MCF 10A (cell line): ENCODE measurements around the gene RAI14. TPM values are rescaled to one million over a fixed set of nuclear protein-coding genes. Genes with fewer than 3 reads are reported as not detected.

ENCODE experiments used
- BruUV-seq: library from RNA; stranded (reverse); fragments of 400-500 nt; replicated peaks from 2 replicates; lab custom pipeline; 2021; lab: Mats Ljungman, UMichigan
- CTCF ChIA-PET: fragments of 300-600 bp; sonication (Branson Sonifier 250); formaldehyde crosslinking; extraction: SDS; loops from one replicate; lab custom pipeline; 2021; ENCODE audit warnings: antibody characterized with exemption, inconsistent platforms; lab: Yijun Ruan, JAX
- POLR2A ChIA-PET: fragments of 300-600, 350-650 bp; sonication (Branson Sonifier 250); formaldehyde crosslinking; extraction: SDS; loops from one replicate; lab custom pipeline; 2020; ENCODE audit warnings: antibody characterized with exemption, inconsistent platforms; lab: Yijun Ruan, JAX
- DNase-seq: peaks from one replicate; pipeline ENCODE4 v3.0.0-alpha.2; 2018; ENCODE audit not compliant: unreplicated experiment
- H3K27ac Mint-ChIP-seq: one replicate; pipeline ENCODE4 v1.8.0; 2022; ENCODE audit warnings: mild to moderate bottlenecking, low read depth, mixed read lengths; ENCODE audit not compliant: unreplicated experiment
- H3K27me3 Mint-ChIP-seq: one replicate; pipeline ENCODE4 v1.8.0; 2022; ENCODE audit warnings: mixed read lengths; ENCODE audit not compliant: insufficient read depth, unreplicated experiment
- H3K36me3 Mint-ChIP-seq: one replicate; pipeline ENCODE4 v1.8.0; 2022; ENCODE audit warnings: mild to moderate bottlenecking, moderate library complexity, mixed read lengths; ENCODE audit not compliant: insufficient read depth, unreplicated experiment
- H3K4me1 Mint-ChIP-seq: one replicate; pipeline ENCODE4 v1.8.0; 2022; ENCODE audit warnings: mixed read lengths; ENCODE audit not compliant: insufficient read depth, unreplicated experiment
- H3K4me3 Mint-ChIP-seq: one replicate; pipeline ENCODE4 v1.8.0; 2022; ENCODE audit warnings: mild to moderate bottlenecking, moderate library complexity, mixed read lengths; ENCODE audit not compliant: unreplicated experiment
- H3K9me3 Mint-ChIP-seq: one replicate; pipeline ENCODE4 v1.8.0; 2022; ENCODE audit warnings: mixed read lengths; ENCODE audit not compliant: unreplicated experiment
- CTCF ChIP-seq: fragments of 200-600 bp; IDR thresholded peaks from one replicate; pipeline ENCODE4 v1.8.0; 2022; ENCODE audit warnings: antibody characterized with exemption, mild to moderate bottlenecking; ENCODE audit not compliant: unreplicated experiment
- intact Hi-C: fragments of 100-400 bp; cut with micrococcal nuclease; formaldehyde crosslinking; loops from 2 replicates; pipeline ENCODE4 v1.14.1; 2022
- total RNA-seq: library from RNA; stranded (reverse); gene quantifications from 2 replicates; pipeline ENCODE4 v1.2.3, GENCODE V29; 2022

RAI14 gene
- total RNA-seq, 1 experiment from 2014 or later: 47.6 TPM

GRCh38 chr5:34715711-34716110 lies 59.6 kb downstream of the RAI14 start:
- no TSS peak for BruUV-seq
- intact Hi-C loops: no loop called here
- Mint-ChIP-seq H3K9me3 (no peaks in the 10 kb centered on the region), H3K4me3 (no peak overlapping the region), H3K4me1 (peaks cover under 1% of the 10 kb centered on the region), H3K36me3 (no peaks in the 10 kb centered on the region), H3K27ac (peak overlapping the region; percentile 32), H3K27me3 (no peaks in the 10 kb centered on the region)
- POLR2A ChIA-PET: no interaction called here
- TF ChIP-seq CTCF: no peak
- CTCF ChIA-PET: interaction anchor here (0.7 kb wide), 1 partner anchor 41 kb away, joined by 3 read pairs; no protein-coding TSS in a partner anchor
- no peak for DNase-seq

DNA sequence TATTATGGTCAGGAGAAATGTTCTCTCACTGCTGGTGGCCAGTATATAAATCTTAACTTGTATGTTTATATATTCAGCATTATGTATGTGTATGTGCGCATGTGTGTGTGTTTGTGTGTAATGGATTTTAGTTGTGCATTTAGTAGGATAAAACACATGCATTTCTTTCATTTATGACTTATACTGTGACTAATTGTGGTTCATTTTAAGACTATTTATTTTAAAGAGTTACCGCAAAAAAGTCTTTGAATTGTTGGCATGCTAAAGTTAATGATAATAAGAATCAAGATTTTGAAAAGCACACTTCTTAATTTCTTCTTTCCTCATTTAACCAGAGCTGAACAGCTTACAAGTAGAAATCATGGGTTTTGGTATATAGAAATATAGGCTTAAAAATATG lies 60.9 kb downstream of the RAI14 start:
- no peak for TF ChIP-seq CTCF
- Mint-ChIP-seq H3K4me1 (peaks cover 6% of the 10 kb centered on the region), H3K27ac (no peak overlapping the region), H3K9me3 (no peaks in the 10 kb centered on the region), H3K4me3 (no peak overlapping the region), H3K27me3 (no peaks in the 10 kb centered on the region), H3K36me3 (no peaks in the 10 kb centered on the region)
- BruUV-seq: no TSS peak
- no peak for DNase-seq
- POLR2A ChIA-PET: no interaction called here
- CTCF ChIA-PET: interaction anchor here (0.6 kb wide), 1 partner anchor 1214 kb away, joined by 3 read pairs; no protein-coding TSS in a partner anchor
- intact Hi-C loops: no loop called here

GRCh38 chr5:34717426-34718327 lies 61.5 kb downstream of the RAI14 start:
- no peak for TF ChIP-seq CTCF
- ChIA-PET POLR2A (no interaction called here), CTCF (interaction anchor here (0.6 kb wide), 2 partner anchors 782 to 1213 kb away, joined by 3 read pairs; partner anchors contain the start of gene RXFP3)
- H3K27me3 Mint-ChIP-seq: no peaks in the 10 kb centered on the region
- BruUV-seq: no TSS peak
- H3K36me3 Mint-ChIP-seq: no peaks in the 10 kb centered on the region
- H3K4me3 Mint-ChIP-seq: no peak overlapping the region
- intact Hi-C loops: no loop called here
- H3K9me3 Mint-ChIP-seq: no peaks in the 10 kb centered on the region
- no peak overlapping the region for H3K27ac Mint-ChIP-seq
- no peak for DNase-seq
- peaks cover 6% of the 10 kb centered on the region for H3K4me1 Mint-ChIP-seq

GRCh38 chr5:34718516-34718915 lies 62.4 kb downstream of the RAI14 start:
- Mint-ChIP-seq H3K4me1 (peaks cover 6% of the 10 kb centered on the region), H3K9me3 (no peaks in the 10 kb centered on the region), H3K36me3 (no peaks in the 10 kb centered on the region), H3K27ac (no peak overlapping the region), H3K27me3 (no peaks in the 10 kb centered on the region), H3K4me3 (no peak overlapping the region)
- no TSS peak for BruUV-seq
- TF ChIP-seq CTCF: no peak
- POLR2A ChIA-PET: no interaction called here
- DNase-seq: no peak
- CTCF ChIA-PET: interaction anchor here (0.6 to 0.7 kb wide), 2 partner anchors 97 to 782 kb away, joined by 3 read pairs; partner anchors contain the start of gene RXFP3
- intact Hi-C loops: no loop called here
